OCI-LY1 (cell line): Measurements from ENCODE around the gene CATSPER3.

Source experiments
- EZH2 ChIP-seq: fragments of 200-600 bp; sonication (generic), shearing (Covaris generic); IDR thresholded peaks from 2 replicates; pipeline ENCODE4 v1.8.0; 2017; ENCODE audit warnings: borderline replicate concordance, mixed run types, mild to moderate bottlenecking, antibody characterized with exemption, low read length, moderate library complexity, mixed read lengths
- TF ChIP-seq, protein P1 (sequence below): fragments of 200-600 bp; sonication (generic), shearing (Covaris generic); IDR thresholded peaks from 2 replicates; pipeline ENCODE4 v1.5.1; 2017; ENCODE audit warnings: mild to moderate bottlenecking, antibody characterized with exemption, low read length, moderate library complexity, mixed read lengths

DNA sequence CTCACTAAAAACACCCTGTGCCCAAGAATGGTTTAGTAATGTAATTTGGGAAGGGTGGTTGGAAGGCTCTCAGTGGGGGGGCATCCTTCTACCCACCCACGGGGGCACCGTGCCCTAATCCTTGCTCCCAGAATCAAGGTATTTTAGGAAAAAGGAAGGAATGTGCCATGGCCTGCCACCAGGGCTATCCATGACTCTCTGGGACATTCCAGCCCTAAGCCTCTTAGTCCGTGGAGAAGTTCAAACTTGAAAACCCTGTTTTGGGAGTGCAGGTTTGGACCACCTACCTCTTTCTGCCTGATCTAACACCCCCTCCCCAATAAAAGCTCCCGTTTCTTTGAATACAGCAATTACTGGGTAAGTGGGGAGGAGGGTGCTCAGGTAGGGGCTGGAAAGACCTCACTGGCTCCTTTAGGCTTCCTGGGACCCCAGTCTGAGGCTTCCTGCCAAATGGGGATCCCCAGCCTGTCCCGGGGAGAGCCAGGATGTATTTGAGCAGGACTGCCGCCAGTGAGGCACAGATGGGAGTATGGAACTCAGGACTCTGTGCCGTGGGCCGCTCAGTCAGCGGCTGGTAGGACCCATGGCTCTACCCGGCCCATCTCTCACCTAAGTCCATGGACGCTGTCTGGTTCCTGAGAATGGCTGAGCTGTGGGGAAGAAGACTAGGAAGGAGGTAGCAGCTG is 70.0 kb downstream of the CATSPER3 start:
- TF ChIP-seq, protein P1, sequence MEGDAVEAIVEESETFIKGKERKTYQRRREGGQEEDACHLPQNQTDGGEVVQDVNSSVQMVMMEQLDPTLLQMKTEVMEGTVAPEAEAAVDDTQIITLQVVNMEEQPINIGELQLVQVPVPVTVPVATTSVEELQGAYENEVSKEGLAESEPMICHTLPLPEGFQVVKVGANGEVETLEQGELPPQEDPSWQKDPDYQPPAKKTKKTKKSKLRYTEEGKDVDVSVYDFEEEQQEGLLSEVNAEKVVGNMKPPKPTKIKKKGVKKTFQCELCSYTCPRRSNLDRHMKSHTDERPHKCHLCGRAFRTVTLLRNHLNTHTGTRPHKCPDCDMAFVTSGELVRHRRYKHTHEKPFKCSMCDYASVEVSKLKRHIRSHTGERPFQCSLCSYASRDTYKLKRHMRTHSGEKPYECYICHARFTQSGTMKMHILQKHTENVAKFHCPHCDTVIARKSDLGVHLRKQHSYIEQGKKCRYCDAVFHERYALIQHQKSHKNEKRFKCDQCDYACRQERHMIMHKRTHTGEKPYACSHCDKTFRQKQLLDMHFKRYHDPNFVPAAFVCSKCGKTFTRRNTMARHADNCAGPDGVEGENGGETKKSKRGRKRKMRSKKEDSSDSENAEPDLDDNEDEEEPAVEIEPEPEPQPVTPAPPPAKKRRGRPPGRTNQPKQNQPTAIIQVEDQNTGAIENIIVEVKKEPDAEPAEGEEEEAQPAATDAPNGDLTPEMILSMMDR, result no peak
- TF ChIP-seq EZH2, result no peak
